Dermis microvascular lymphatic vessel endothelial cell (primary cell): ENCODE data around the gene EZH2. TPM values are rescaled to one million over a fixed set of nuclear protein-coding genes. Genes with fewer than 3 reads are reported as not detected.

Source experiments
- DNase-seq, 2 donors: peaks; one replicate each; pipeline versions ENCODE4 v3.0.0 to v3.0.0-alpha.2; 2010; ENCODE audit warnings: low read depth in 2 of 2
- total RNA-seq: library from RNA; depleted of rRNA; stranded (reverse); fragments of >200 nt; gene quantifications from 2 replicates; pipeline ENCODE4 v1.2.1, GENCODE V29; 2014

EZH2 gene
- total RNA-seq, 1 donor from 2014 or later = 11.8 TPM

- DNase-seq = peak in 1 of 2 donors; percentile 80
These were observed 111.6 kb downstream of the EZH2 start for GRCh38 chr7:148772297-148773089.

- DNase-seq = no peak
These were observed 114.1 kb downstream of the EZH2 start for GRCh38 chr7:148770004-148770403.

GRCh38 chr7:148763622-148764021 is 120.5 kb downstream of the EZH2 start:
- DNase-seq = no peak

GRCh38 chr7:148761499-148762278 is 122.4 kb downstream of the EZH2 start:
- no peak for DNase-seq

Other genes with a start within 250 kb of the EZH2 start
- 38.5 and 46.1 TPM in 2 replicates for gene CUL1, start 185.4 kb downstream of the EZH2 start, total RNA-seq
- 239 and 243 TPM in 2 replicates for gene PDIA4, start 144.2 kb upstream of the EZH2 start, total RNA-seq
- gene ZNF786, start 206.4 kb upstream of the EZH2 start, total RNA-seq = 4.9 and 7.3 TPM in 2 replicates
- 1.5 and 2.5 TPM in 2 replicates for gene ZNF425, start 242.0 kb upstream of the EZH2 start, total RNA-seq